GM12874 (cell line): ENCODE data around the gene CCDC149.

Experiments
- CTCF ChIP-seq: IDR thresholded peaks from 2 replicates; pipeline ENCODE4 v1.5.1; 2011; ENCODE audit warnings: low read depth, mild to moderate bottlenecking, control low read depth, low read length, moderate library complexity; ENCODE audit not compliant: insufficient read depth

CCDC149 gene

GRCh38 chr4:24912252-24913118 lies at the start of gene CCDC149:
Gene CCDC149 (minus strand): TSS chr4:24913042. CDS start chr4:24912864, 178 bp downstream.
- TF ChIP-seq CTCF = no peak

- TF ChIP-seq CTCF = no peak
Observed at GRCh38 chr4:24957886-24958285, 45.0 kb upstream of the CCDC149 start.

DNA sequence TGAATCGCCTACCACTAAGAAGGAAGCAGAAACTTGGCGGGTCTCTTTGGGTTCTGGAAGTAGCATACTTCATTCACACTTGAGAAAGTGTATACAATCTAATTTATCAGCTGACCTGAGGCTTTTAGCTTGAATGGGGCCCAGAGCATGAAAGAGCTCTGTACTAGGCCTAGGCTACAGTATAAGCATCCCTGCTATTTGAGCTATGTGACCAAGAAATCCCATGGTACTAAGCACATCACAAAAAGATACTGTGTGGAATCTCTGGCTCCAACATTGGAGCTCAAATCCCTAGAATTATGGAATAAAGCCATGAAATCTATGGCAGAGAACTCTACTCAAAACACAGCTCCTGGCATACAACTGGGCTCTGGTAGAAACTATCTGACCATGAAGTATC lies 43.9 kb upstream of the CCDC149 start:
- no peak for TF ChIP-seq CTCF

DNA sequence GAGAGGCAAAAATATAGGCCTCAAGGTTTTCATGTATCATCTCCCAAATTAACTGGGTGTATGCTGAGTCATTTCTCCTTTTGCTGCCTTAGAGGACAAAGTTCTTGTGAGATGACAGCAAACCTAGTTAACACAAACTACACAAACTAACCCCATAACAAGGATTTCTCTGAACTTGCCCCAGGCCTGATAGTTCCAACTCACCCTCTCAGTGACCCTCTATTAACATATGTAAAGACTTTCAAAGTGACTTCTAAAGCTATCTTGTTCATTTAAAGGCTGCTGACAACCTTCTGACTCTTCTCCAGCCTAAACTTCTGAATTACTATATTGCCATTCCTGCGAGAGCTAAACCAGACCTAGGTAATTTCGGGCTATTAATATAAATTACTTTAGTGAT lies 43.2 kb upstream of the CCDC149 start:
- TF ChIP-seq CTCF = no peak

DNA sequence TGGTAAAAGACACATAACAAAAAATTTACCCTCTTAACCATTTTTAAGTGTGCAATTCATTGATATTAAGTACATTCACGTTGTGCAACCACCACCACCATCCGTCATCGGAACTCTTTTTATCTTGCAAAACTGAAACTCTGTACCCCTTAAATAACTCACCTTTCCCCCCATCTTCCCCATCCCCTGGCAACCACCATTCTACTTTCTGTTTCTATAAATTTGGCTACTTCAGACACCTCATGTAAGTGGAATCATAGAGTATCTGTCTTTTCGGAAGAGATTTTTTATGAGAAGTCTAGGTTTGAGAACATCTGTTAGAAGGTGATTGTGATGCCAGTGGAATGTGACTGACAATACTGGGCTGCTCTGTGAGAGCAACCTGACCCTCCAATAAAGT lies 39.8 kb upstream of the CCDC149 start:
- no peak for TF ChIP-seq CTCF

- no peak for TF ChIP-seq CTCF
Observed at GRCh38 chr4:24949970-24950369, 37.1 kb upstream of the CCDC149 start.

GRCh38 chr4:24937917-24938281 lies 25.1 kb upstream of the CCDC149 start:
- TF ChIP-seq CTCF = no peak
